SK-N-SH treated with all-trans-retinoic acid at 6 μM for 48 hours (cell line): ENCODE measurements around the gene FBXW4.

Experiments
- ARNTL ChIP-seq: fragments of 450-650 bp; formaldehyde crosslinking; IDR thresholded peaks from 2 replicates; pipeline ENCODE4 v1.5.0; 2020; ENCODE audit warnings: low read depth, mild to moderate bottlenecking, moderate library complexity, borderline replicate concordance
- CREB5 ChIP-seq: fragments of 250-450 bp; sonication (Bioruptor Pico); IDR thresholded peaks from 2 replicates; pipeline ENCODE4 v1.5.1; 2020; ENCODE audit warnings: low read depth, mild to moderate bottlenecking, moderate library complexity
- CSRNP3 ChIP-seq: fragments of 250-450 bp; sonication (Bioruptor Pico); IDR thresholded peaks from 2 replicates; pipeline ENCODE4 v1.5.1; 2021; ENCODE audit warnings: mild to moderate bottlenecking, moderate library complexity
- ESRRG ChIP-seq: fragments of 250-450 bp; sonication (Bioruptor Pico); IDR thresholded peaks from 2 replicates; pipeline ENCODE4 v1.6.1; 2021; ENCODE audit warnings: mild to moderate bottlenecking
- GLIS3 ChIP-seq: fragments of 250-450 bp; sonication (Bioruptor Pico); IDR thresholded peaks from 2 replicates; pipeline ENCODE4 v1.5.0; 2020; ENCODE audit warnings: mild to moderate bottlenecking, moderate library complexity
- ISL1 ChIP-seq: fragments of 250-450 bp; sonication (Bioruptor Pico); IDR thresholded peaks from 2 replicates; pipeline ENCODE4 v2.1.2; 2022; ENCODE audit warnings: mild to moderate bottlenecking, moderate library complexity
- PATZ1 ChIP-seq: fragments of 250-450 bp; sonication (Bioruptor Pico); IDR thresholded peaks from 2 replicates; pipeline ENCODE4 v1.8.0; 2020; ENCODE audit warnings: mild to moderate bottlenecking, moderate library complexity, borderline replicate concordance
- TCF4 ChIP-seq: fragments of 250-450 bp; sonication (Bioruptor Pico); IDR thresholded peaks from 2 replicates; pipeline ENCODE4 v1.8.0; 2021; ENCODE audit warnings: mild to moderate bottlenecking, moderate library complexity, borderline replicate concordance
- ZFP3 ChIP-seq: fragments of 250-450 bp; sonication (Bioruptor Pico); IDR thresholded peaks from 2 replicates; pipeline ENCODE4 v1.5.0; 2020; ENCODE audit warnings: mild to moderate bottlenecking, moderate library complexity
- ZFP30 ChIP-seq: fragments of 450-650 bp; formaldehyde crosslinking; IDR thresholded peaks from 2 replicates; pipeline ENCODE4 v1.5.0; 2022; ENCODE audit warnings: mild to moderate bottlenecking, moderate library complexity
- ZNF70 ChIP-seq: fragments of 450-650 bp; formaldehyde crosslinking; IDR thresholded peaks from 2 replicates; pipeline ENCODE4 v1.5.0; 2020; ENCODE audit warnings: mild to moderate bottlenecking, moderate library complexity

- TF ChIP-seq GLIS3 (CRISPR knock-in tag): no peak
- TF ChIP-seq ISL1 (CRISPR knock-in tag): no peak
- TF ChIP-seq PATZ1 (CRISPR knock-in tag): no peak
- no peak for TF ChIP-seq ZFP30 (CRISPR knock-in tag)
- TF ChIP-seq ARNTL (CRISPR knock-in tag): no peak
- no peak for TF ChIP-seq CSRNP3
- no peak for TF ChIP-seq ZFP3
- no peak for TF ChIP-seq TCF4 (CRISPR knock-in tag)
- TF ChIP-seq ESRRG: no peak
- no peak for TF ChIP-seq ZNF70 (CRISPR knock-in tag)
- no peak for TF ChIP-seq CREB5 (CRISPR knock-in tag)
Measured at GRCh38 chr10:101602761-101603398, 92.1 kb downstream of the FBXW4 start.
